Fibroblast of lung (primary cell): ENCODE measurements around the gene SPDYE18. TPM values are rescaled to one million over a fixed set of nuclear protein-coding genes. Genes with fewer than 3 reads are reported as not detected.
"Not testable (repeated sequence)": the region's sequence is repeated elsewhere in the genome, so short reads cannot be mapped to it uniquely, and the experiment has no call there.

Source experiments
- DNase-seq, 2 donors: peaks; one replicate each; pipeline versions ENCODE4 v3.0.0 to v3.0.0-alpha.2; 2010; ENCODE audit warnings: low read depth in 2 of 2
- H2AFZ ChIP-seq: 2 replicates; pipeline ENCODE4 v1.5.1; 2012; ENCODE audit warnings: low read length, control low read depth, inconsistent platforms
- H3K27ac ChIP-seq: 2 replicates; pipeline ENCODE4 v1.5.1; 2011; ENCODE audit warnings: low read length, control low read depth; ENCODE audit not compliant: insufficient read depth
- H3K27me3 ChIP-seq: 2 replicates; pipeline ENCODE4 v1.5.1; 2011; ENCODE audit warnings: mild to moderate bottlenecking, low read length; ENCODE audit not compliant: control insufficient read depth, insufficient read depth
- H3K36me3 ChIP-seq: 2 replicates; pipeline ENCODE4 v1.5.1; 2011; ENCODE audit warnings: low read length; ENCODE audit not compliant: control insufficient read depth, insufficient read depth
- H3K4me1 ChIP-seq: 2 replicates; pipeline ENCODE4 v1.5.1; 2011; ENCODE audit warnings: low read length; ENCODE audit not compliant: control insufficient read depth, insufficient read depth; ENCODE audit errors: extremely low read depth
- H3K4me2 ChIP-seq: 2 replicates; pipeline ENCODE4 v1.5.1; 2011; ENCODE audit warnings: low read length, control low read depth; ENCODE audit not compliant: insufficient read depth; ENCODE audit errors: extremely low read depth
- H3K4me3 ChIP-seq, 4 experiments: fragments of 200-600 bp in 1 of 4; sonication (generic) in 1 of 4; replicated peaks in 1 of 4; 2 replicates each; pipeline ENCODE4 v1.5.1; 2011 to 2016; ENCODE audit warnings: low read length in 4 of 4, low read depth in 3 of 4, mild to moderate bottlenecking in 3 of 4, control low read depth in 2 of 4, inconsistent platforms in 1 of 4, mixed read lengths in 1 of 4; ENCODE audit not compliant: insufficient read depth in 1 of 4; ENCODE audit errors: control extremely low read depth in 1 of 4
- H3K79me2 ChIP-seq: 2 replicates; pipeline ENCODE4 v1.5.1; 2012; ENCODE audit warnings: mild to moderate bottlenecking, low read length, inconsistent platforms; ENCODE audit not compliant: control insufficient read depth, insufficient read depth
- H3K9ac ChIP-seq: 2 replicates; pipeline ENCODE4 v1.5.1; 2011; ENCODE audit warnings: mild to moderate bottlenecking, low read length, control low read depth; ENCODE audit not compliant: insufficient read depth
- H3K9me3 ChIP-seq: 2 replicates; pipeline ENCODE4 v1.5.1; 2012; ENCODE audit warnings: low read depth, low read length; ENCODE audit not compliant: control insufficient read depth, insufficient read depth
- H4K20me1 ChIP-seq: 2 replicates; pipeline ENCODE4 v1.5.1; 2011; ENCODE audit warnings: low read length; ENCODE audit not compliant: control insufficient read depth, insufficient read depth; ENCODE audit errors: extremely low read depth
- polyA plus RNA-seq, 2 donors: library from polyadenylated mRNA; depleted of rRNA in 1 of 2; stranded (reverse) in 1 of 2; unstranded in 1 of 2; fragments of >200 nt; gene quantifications; 2 replicates each; pipeline ENCODE4 v1.2.1, GENCODE V29; 2011 to 2012; ENCODE audit warnings: missing spikeins in 1 of 2
- total RNA-seq: library from RNA; depleted of rRNA; stranded (reverse); fragments of >200 nt; gene quantifications from 2 replicates; pipeline ENCODE4 v1.2.1, GENCODE V29; 2014

The SPDYE18 gene
- total and polyA plus RNA-seq, 2 donors (not counting 1 experiment from before 2014, with no cell fraction given): 0.11 to 0.50 TPM

DNA sequence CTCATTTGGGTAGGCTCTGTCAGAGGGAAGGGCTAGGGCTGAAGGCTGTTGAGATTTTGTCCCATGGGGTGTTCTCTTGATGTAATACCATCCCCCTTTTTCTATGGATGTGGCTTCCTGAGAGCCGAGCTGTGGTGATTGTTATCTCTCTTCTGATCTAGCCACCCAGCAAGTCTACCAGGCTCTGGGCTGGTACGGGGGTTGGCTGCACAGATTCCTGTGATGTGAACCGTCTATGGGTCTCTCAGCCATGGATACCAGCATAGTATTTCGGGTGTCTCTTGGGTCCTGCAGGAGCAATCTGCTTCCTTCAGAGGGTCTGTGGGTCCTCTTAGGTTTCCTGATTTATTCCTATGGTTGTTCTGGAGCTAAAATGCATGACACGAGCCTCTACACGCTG, 8.8 kb upstream of the SPDYE18 start:
- H3K36me3 ChIP-seq, H3K4me2 ChIP-seq, DNase-seq, H2AFZ ChIP-seq, H3K9me3 ChIP-seq, H3K79me2 ChIP-seq, H3K4me1 ChIP-seq, H4K20me1 ChIP-seq, H3K9ac ChIP-seq, H3K27ac ChIP-seq, H3K27me3 ChIP-seq, H3K4me3 ChIP-seq: not testable (repeated sequence)

DNA sequence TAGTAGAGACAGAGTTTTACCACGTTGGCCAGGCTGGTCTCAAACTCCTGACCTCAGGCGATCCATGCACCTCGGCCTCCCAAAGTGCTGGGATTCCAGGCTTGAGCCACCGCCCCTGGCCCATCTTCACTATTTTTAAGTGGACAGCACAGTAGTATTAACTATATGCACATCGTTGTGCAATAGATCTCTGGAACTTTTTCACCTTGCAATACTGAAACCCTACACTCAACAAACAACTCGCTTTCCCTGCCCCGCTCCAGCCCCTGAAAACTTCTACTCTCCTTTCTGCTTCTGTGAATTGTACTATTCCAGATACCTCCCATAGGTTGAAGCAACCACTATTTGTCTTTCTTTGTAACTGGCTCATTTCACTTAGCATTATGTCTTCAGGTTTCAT, 3.5 kb upstream of the SPDYE18 start:
- not testable (repeated sequence) for H3K4me3 ChIP-seq, H3K79me2 ChIP-seq, H4K20me1 ChIP-seq

DNA sequence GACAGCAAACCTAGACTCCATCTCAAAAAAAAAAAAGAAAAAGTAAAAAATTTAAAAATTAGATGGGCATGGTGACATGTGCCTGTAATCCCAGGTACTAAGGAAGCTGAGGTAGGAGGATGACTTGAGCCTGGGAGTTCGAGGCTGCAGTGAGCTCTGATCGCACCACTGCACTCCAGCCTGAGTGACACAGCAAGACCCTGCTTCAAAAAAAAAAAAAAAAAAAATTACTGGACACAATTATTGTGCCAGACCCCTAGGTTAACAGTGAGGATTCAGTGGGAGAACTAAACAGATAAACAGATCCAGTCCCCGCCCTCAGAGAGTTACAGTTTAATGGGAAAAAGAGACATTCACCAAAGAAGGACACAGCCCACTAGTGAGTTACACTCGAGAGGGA, 1.4 kb upstream of the SPDYE18 start:
- H3K4me3 ChIP-seq, H3K4me1 ChIP-seq, H3K9me3 ChIP-seq, H2AFZ ChIP-seq, H3K27ac ChIP-seq, H3K79me2 ChIP-seq, H3K9ac ChIP-seq, H4K20me1 ChIP-seq, H3K27me3 ChIP-seq, H3K4me2 ChIP-seq, DNase-seq, H3K36me3 ChIP-seq: not testable (repeated sequence)

More for the DNA sequence above, 3.5 kb upstream of the SPDYE18 start:
- H3K27me3 ChIP-seq, H3K4me2 ChIP-seq, H3K4me1 ChIP-seq, DNase-seq, H2AFZ ChIP-seq, H3K9ac ChIP-seq, H3K9me3 ChIP-seq, H3K36me3 ChIP-seq, H3K27ac ChIP-seq: not testable (repeated sequence)

DNA sequence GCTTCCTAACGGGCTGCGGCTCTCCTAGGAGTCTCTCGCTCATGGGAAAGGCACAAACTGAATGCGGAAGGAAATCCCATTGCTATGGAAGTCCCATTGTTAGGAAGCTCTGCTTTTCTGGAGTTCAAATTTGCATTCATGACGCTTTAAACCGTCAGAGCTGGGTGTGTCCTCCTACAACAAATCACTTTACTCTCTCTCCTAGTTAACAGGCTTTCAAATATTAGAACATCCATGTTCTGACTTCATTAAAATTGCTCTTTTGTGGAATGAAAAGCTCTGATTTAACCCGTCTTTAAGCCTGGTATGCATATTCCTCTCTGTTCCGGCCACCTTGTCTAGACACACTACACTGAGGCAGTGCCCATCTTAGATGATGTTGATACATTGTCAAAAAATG, 30.1 kb downstream of the SPDYE18 start, which contains the start of gene SPDYE17:
TSS of gene SPDYE17 (minus strand) at position 101 of the 400 bp plus-strand sequence. CDS start 1,791 bp downstream, outside the sequence.
- H3K9me3 ChIP-seq, H4K20me1 ChIP-seq, H2AFZ ChIP-seq: not testable (repeated sequence)

DNA sequence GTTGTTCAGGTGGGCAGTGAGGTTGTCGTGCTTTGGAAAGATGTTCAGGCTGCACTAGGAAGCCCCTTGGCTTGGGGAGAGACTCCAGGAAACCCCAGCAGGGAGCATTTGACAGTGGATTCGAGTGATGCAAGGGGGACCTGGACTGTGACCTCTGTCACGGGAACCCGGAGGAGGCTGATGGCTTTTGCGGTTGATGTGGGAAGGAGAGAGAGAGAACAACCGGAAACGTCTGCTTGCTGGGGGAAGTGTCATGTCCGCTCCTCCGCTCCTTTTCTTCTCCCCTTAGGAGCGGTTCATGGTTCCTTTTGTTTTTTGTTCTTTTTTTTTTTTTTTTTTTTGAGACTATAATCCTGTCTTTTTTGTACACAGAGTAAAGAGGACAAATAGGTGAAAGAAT, 36.0 kb downstream of the SPDYE18 start:
- H3K9ac ChIP-seq, H3K36me3 ChIP-seq, H3K79me2 ChIP-seq, H4K20me1 ChIP-seq, H3K4me2 ChIP-seq, H3K9me3 ChIP-seq, H3K27me3 ChIP-seq, H3K4me3 ChIP-seq, H2AFZ ChIP-seq, H3K27ac ChIP-seq, DNase-seq, H3K4me1 ChIP-seq: not testable (repeated sequence)

More for the DNA sequence above, 30.1 kb downstream of the SPDYE18 start, which contains the start of gene SPDYE17:
- H3K27ac ChIP-seq, H3K27me3 ChIP-seq, H3K9ac ChIP-seq, H3K4me3 ChIP-seq, H3K36me3 ChIP-seq, DNase-seq, H3K4me1 ChIP-seq, H3K79me2 ChIP-seq, H3K4me2 ChIP-seq: not testable (repeated sequence)

DNA sequence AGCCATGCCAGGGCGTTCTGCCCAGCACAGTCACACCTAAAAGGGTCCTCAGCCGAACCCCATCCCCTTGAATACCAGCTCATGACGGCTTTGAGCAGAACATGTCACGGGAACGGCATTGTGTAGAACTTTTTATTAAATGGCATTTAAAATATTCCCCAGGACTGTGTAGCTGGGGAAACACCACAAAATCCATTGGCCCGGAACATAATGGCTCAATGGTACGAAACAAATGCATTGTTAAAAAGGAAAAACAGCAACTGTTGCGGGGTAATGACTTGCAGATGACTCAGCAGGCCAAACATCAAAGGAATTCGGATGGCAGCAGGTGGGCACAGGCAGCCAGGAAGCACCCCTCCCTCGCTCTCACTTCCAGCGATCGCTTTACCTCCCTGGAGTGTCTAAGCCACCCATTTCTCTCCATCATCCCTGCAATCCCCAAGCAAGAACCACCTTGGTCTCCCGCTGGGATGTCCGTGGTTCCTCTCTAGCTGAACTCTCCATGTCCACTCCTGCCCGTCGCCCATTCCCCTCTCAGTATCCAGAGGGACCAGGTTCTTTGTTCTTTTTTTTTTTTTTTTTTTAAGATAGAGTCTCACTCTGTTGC, 52.2 kb downstream of the SPDYE18 start:
- not testable (repeated sequence) for H3K36me3 ChIP-seq, H3K9me3 ChIP-seq, H3K4me1 ChIP-seq, H2AFZ ChIP-seq, H3K4me3 ChIP-seq, H3K79me2 ChIP-seq, H4K20me1 ChIP-seq, H3K4me2 ChIP-seq, H3K27ac ChIP-seq, H3K9ac ChIP-seq, H3K27me3 ChIP-seq
- DNase-seq: peak in 1 of 2 donors; percentile 71

DNA sequence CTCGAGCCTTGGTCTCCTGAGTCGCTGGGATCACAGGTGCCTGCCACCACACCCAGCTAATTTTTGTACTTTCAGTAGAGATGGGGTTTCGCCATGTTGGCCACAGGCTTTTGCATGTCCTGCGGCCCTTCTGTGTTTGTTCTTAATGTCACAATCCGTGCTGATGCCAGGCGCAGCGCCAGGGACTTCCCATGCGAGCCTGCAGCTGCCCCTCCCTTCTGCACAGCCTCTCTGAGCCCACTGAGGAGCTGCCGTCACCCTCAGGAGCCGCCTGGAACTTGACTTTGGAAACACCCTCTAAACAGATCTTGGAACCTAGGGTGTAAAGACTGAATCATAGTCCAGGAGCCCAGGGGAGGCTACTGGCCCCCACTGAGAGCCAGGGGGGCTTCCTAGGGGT, 54.4 kb downstream of the SPDYE18 start:
- peak; percentile 23 to 63 for DNase-seq
- not testable (repeated sequence) for H3K4me1 ChIP-seq, H3K27me3 ChIP-seq

More for the DNA sequence above, 54.4 kb downstream of the SPDYE18 start:
- H3K9ac ChIP-seq, H3K4me3 ChIP-seq, H3K9me3 ChIP-seq, H3K36me3 ChIP-seq, H4K20me1 ChIP-seq, H3K4me2 ChIP-seq, H2AFZ ChIP-seq, H3K79me2 ChIP-seq, H3K27ac ChIP-seq: not testable (repeated sequence)
